Endothelial cell of umbilical vein (primary cell): Measurements from ENCODE around the gene LYRM2. TPM values are rescaled to one million over a fixed set of nuclear protein-coding genes. Genes with fewer than 3 reads are reported as not detected.

ENCODE experiments used
- BruUV-seq: library from RNA; stranded (reverse); fragments of 400-500 nt; replicated peaks from 2 replicates; lab custom pipeline; 2021; lab: Mats Ljungman, UMichigan
- CTCF ChIA-PET: fragments of 300-600, 350-600 bp; sonication (Branson Sonifier 250); formaldehyde crosslinking; loops from one replicate; lab custom pipeline; 2021; ENCODE audit warnings: antibody characterized with exemption, inconsistent platforms; lab: Charles Lee
- POLR2A ChIA-PET: fragments of 300-600, 350-600 bp; sonication (Branson Sonifier 250); formaldehyde crosslinking; loops from one replicate; lab custom pipeline; 2021; ENCODE audit warnings: antibody characterized with exemption, inconsistent platforms; lab: Charles Lee
- DNase-seq: peaks from one replicate; pipeline ENCODE4 v3.0.0-alpha.2; 2011; ENCODE audit warnings: low read depth, low spot score
- FAIRE-seq: peaks from 2 replicates; lab custom pipeline; 2011; peaks lifted over from hg19 to GRCh38; lab: Jason Lieb, UNC
- H2AFZ ChIP-seq: 2 replicates; pipeline ENCODE4 v1.6.0; 2012; ENCODE audit warnings: low read depth, low read length, control low read depth, inconsistent platforms
- H3K27ac ChIP-seq: 2 replicates; pipeline ENCODE4 v1.5.1; 2011; ENCODE audit warnings: low read depth, mild to moderate bottlenecking, control low read depth, low read length, moderate library complexity; ENCODE audit not compliant: insufficient read depth
- H3K27me3 ChIP-seq, 2 experiments: 2 replicates each; pipeline versions ENCODE4 v1.6.0 to v1.6.1; 2011; ENCODE audit warnings: low read length in 2 of 2, mixed read lengths in 1 of 2; ENCODE audit not compliant: control insufficient read depth in 2 of 2, insufficient read depth in 2 of 2
- H3K36me3 ChIP-seq, 2 experiments: 2 replicates in 1 of 2; 3 replicates in 1 of 2; pipeline ENCODE4 v1.5.1; 2011; ENCODE audit warnings: low read length in 2 of 2, mild to moderate bottlenecking in 1 of 2, moderate library complexity in 1 of 2; ENCODE audit not compliant: control insufficient read depth in 2 of 2, insufficient read depth in 2 of 2; ENCODE audit errors: extremely low read depth in 1 of 2
- H3K4me1 ChIP-seq: 3 replicates; pipeline ENCODE4 v1.5.1; 2011; ENCODE audit warnings: mild to moderate bottlenecking, low read length; ENCODE audit not compliant: control insufficient read depth, insufficient read depth; ENCODE audit errors: extremely low read depth
- H3K4me2 ChIP-seq: 2 replicates; pipeline ENCODE4 v1.6.1; 2011; ENCODE audit warnings: low read length, control low read depth, mixed read lengths; ENCODE audit not compliant: insufficient read depth
- H3K4me3 ChIP-seq, 3 experiments: fragments of 200-600 bp in 1 of 3; sonication (generic), shearing (Covaris generic) in 1 of 3; replicated peaks in 1 of 3; 2 replicates each; pipeline ENCODE4 v1.5.1; 2011 to 2016; ENCODE audit warnings: control low read depth in 3 of 3, low read length in 3 of 3, mild to moderate bottlenecking in 2 of 3, inconsistent platforms in 1 of 3, low read depth in 1 of 3, moderate library complexity in 1 of 3; ENCODE audit not compliant: insufficient read depth in 1 of 3
- H3K79me2 ChIP-seq: 2 replicates; pipeline ENCODE4 v1.6.0; 2012; ENCODE audit warnings: low read length, inconsistent platforms; ENCODE audit not compliant: control insufficient read depth, insufficient read depth
- H3K9ac ChIP-seq: replicated peaks from 2 replicates; pipeline ENCODE3; 2011; ENCODE audit warnings: low read length, control low read depth; ENCODE audit not compliant: insufficient read depth; ENCODE audit errors: extremely low read depth
- H3K9me1 ChIP-seq: replicated peaks from 3 replicates; pipeline ENCODE4 v1.6.0; 2011; ENCODE audit warnings: mild to moderate bottlenecking, low read length; ENCODE audit not compliant: control insufficient read depth, insufficient read depth; ENCODE audit errors: extremely low read depth
- H3K9me3 ChIP-seq: replicated peaks from 2 replicates; pipeline ENCODE4 v1.5.1; 2012; ENCODE audit warnings: low read length, inconsistent platforms; ENCODE audit not compliant: control insufficient read depth, insufficient read depth
- H4K20me1 ChIP-seq: replicated peaks from 2 replicates; pipeline ENCODE3; 2011; ENCODE audit warnings: mild to moderate bottlenecking, low read length; ENCODE audit not compliant: control insufficient read depth, insufficient read depth; ENCODE audit errors: extremely low read depth
- CTCF ChIP-seq, 2 donors: IDR thresholded peaks; 1 replicate in 1 of 2; 2 replicates in 1 of 2; pipeline ENCODE4 v1.5.1; 2011; ENCODE audit warnings: low read length in 2 of 2, mild to moderate bottlenecking in 2 of 2, moderate library complexity in 2 of 2, control low read depth in 1 of 2, inconsistent platforms in 1 of 2, low read depth in 1 of 2; ENCODE audit not compliant: insufficient read depth in 1 of 2; ENCODE audit errors: extremely low read depth in 1 of 2
- EZH2 ChIP-seq: IDR thresholded peaks from 2 replicates; pipeline ENCODE4 v1.6.1; 2012; ENCODE audit warnings: borderline replicate concordance, low read depth, mild to moderate bottlenecking, moderate library complexity, low read length, inconsistent platforms; ENCODE audit not compliant: severe bottlenecking
- FOS ChIP-seq: IDR thresholded peaks from 2 replicates; pipeline ENCODE4 v1.6.1; 2011; ENCODE audit warnings: mild to moderate bottlenecking, low read length, moderate library complexity, borderline replicate concordance; ENCODE audit not compliant: insufficient read depth
- GATA2 ChIP-seq: IDR thresholded peaks from 2 replicates; pipeline ENCODE4 v1.7.0; 2011; ENCODE audit warnings: low read depth, mild to moderate bottlenecking, moderate library complexity, mixed read lengths, low read length; ENCODE audit not compliant: insufficient read length, insufficient read depth
- JUN ChIP-seq: IDR thresholded peaks from 2 replicates; pipeline ENCODE4 v1.6.1; 2011; ENCODE audit warnings: borderline replicate concordance, low read depth; ENCODE audit not compliant: insufficient read length, insufficient read depth
- MYC ChIP-seq: IDR thresholded peaks from one replicate; pipeline ENCODE4 v1.6.1; 2011; ENCODE audit warnings: mild to moderate bottlenecking, low read depth, low read length
- POLR2A ChIP-seq: IDR thresholded peaks from 2 replicates; pipeline ENCODE4 v1.6.1; 2012; ENCODE audit warnings: low read depth, mild to moderate bottlenecking, control low read depth, low read length
- POLR2AphosphoS5 ChIP-seq: IDR thresholded peaks from 2 replicates; pipeline ENCODE4 v1.6.1; 2012; ENCODE audit warnings: low read depth, mild to moderate bottlenecking, control low read depth, low read length, moderate library complexity; ENCODE audit not compliant: insufficient read depth
- dilution Hi-C: fragments of 300-500 bp; cut with MboI; formaldehyde crosslinking; loops from one replicate; pipeline ENCODE4 v1.15.0; 2019; ENCODE audit warnings: low sequenced_read_pairs; ENCODE audit not compliant: extremely low pct_ligation_motif_present
- intact Hi-C: fragments of 100-400 bp; cut with micrococcal nuclease; formaldehyde crosslinking; loops from one replicate; pipeline ENCODE4 v1.10.0; 2022
- polyA plus RNA-seq, 4 experiments: library from polyadenylated mRNA; depleted of rRNA in 3 of 4; stranded (reverse) in 3 of 4; unstranded in 1 of 4; fragments of >200 nt; gene quantifications; 2 replicates each; pipeline versions ENCODE4 v1.2.1 to v1.2.3, GENCODE V29; 2011 to 2012; ENCODE audit warnings: missing spikeins in 1 of 4
- total RNA-seq: library from RNA; stranded (reverse); gene quantifications from 2 replicates; pipeline ENCODE4 v1.2.3, GENCODE V29; 2021
- TF ChIP-seq, protein P1 (sequence below): IDR thresholded peaks from 2 replicates; pipeline ENCODE4 v1.6.1; 2011; ENCODE audit not compliant: insufficient read depth, insufficient read length

LYRM2 gene
- total and polyA plus RNA-seq, 2 donors (not counting 3 experiments of a cell fraction or from before 2014, with no cell fraction given) = 11.8 to 41.9 TPM

GRCh38 chr6:89661559-89661958 lies 23.0 kb upstream of the LYRM2 start:
- H3K4me2 ChIP-seq = no peak overlapping the region
- no TSS peak for BruUV-seq
- DNase-seq (no peak), FAIRE-seq (no peak)
- no peaks in the 10 kb centered on the region for H4K20me1 ChIP-seq
- H3K9ac ChIP-seq = no peak overlapping the region
- no peaks in the 10 kb centered on the region for H3K9me3 ChIP-seq
- dilution Hi-C loops (no loop called here), intact Hi-C loops (no loop called here)
- no peaks in the 10 kb centered on the region for H3K79me2 ChIP-seq
- H3K4me1 ChIP-seq = no peaks in the 10 kb centered on the region
- H3K9me1 ChIP-seq = no peaks in the 10 kb centered on the region
- ChIA-PET CTCF (interaction anchor here (1.1 kb wide), 1 partner anchor 23 kb away, joined by 4 read pairs; the partner anchor contains the start of gene LYRM2), POLR2A (no interaction called here)
- no peak overlapping the region for H3K27ac ChIP-seq
- no peak for TF ChIP-seq FOS
- no peak overlapping the region for H3K4me3 ChIP-seq
- no peaks in the 10 kb centered on the region for H3K27me3 ChIP-seq
- H3K36me3 ChIP-seq = peaks cover 11 to 16% of the 10 kb centered on the region in 2 experiments
- no peak overlapping the region for H2AFZ ChIP-seq

- H3K79me2 ChIP-seq = no peaks in the 10 kb centered on the region
- no peaks in the 10 kb centered on the region for H3K27me3 ChIP-seq
- no peaks in the 10 kb centered on the region for H3K9me3 ChIP-seq
- dilution Hi-C loops = no loop called here
- intact Hi-C loops = no loop called here
- DNase-seq = no peak
- no peaks in the 10 kb centered on the region for H3K4me1 ChIP-seq
- no TSS peak for BruUV-seq
- H3K27ac ChIP-seq = no peak overlapping the region
- TF ChIP-seq FOS (no peak), GATA2 (no peak), JUN (no peak), MYC (no peak), POLR2AphosphoS5 (no peak), POLR2A (no peak), EZH2 (no peak), CTCF (IDR thresholded peaks at IDR 0.05; ENCODE audit: extremely low read depth in 1 of 2, insufficient read depth in 1 of 2, low read depth in 1 of 2, low read length in 2 of 2) (no peak)
- TF ChIP-seq, protein P1, sequence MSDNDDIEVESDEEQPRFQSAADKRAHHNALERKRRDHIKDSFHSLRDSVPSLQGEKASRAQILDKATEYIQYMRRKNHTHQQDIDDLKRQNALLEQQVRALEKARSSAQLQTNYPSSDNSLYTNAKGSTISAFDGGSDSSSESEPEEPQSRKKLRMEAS = no peak
- no peak overlapping the region for H3K4me3 ChIP-seq
- POLR2A ChIA-PET = no interaction called here
- CTCF ChIA-PET = interaction anchor here (0.5 to 1.2 kb wide), 3 partner anchors 9 to 135 kb away, joined by 4 read pairs; partner anchors contain the start of gene LYRM2
- H3K9ac ChIP-seq = no peak overlapping the region
- no peak for FAIRE-seq
- no peak overlapping the region for H3K4me2 ChIP-seq
- H2AFZ ChIP-seq = no peak overlapping the region
- H3K9me1 ChIP-seq = no peaks in the 10 kb centered on the region
- H3K36me3 ChIP-seq = peaks cover 13 to 16% of the 10 kb centered on the region in 2 experiments
- H4K20me1 ChIP-seq = no peaks in the 10 kb centered on the region
These were observed 22.4 kb upstream of the LYRM2 start for GRCh38 chr6:89660981-89661380.
